HepG2 (cell line): Measurements from ENCODE around the gene SPNS1. TPM values are rescaled to one million over a fixed set of nuclear protein-coding genes. Genes with fewer than 3 reads are reported as not detected.

Source experiments
- FOXM1 ChIP-seq: sonication (generic); formaldehyde crosslinking; IDR thresholded peaks from 2 replicates; pipeline ENCODE4 v1.5.0; 2020; ENCODE audit warnings: missing genetic modification reagents
- GABPB1 ChIP-seq: IDR thresholded peaks from 2 replicates; pipeline ENCODE4 v1.6.1; 2016; ENCODE audit warnings: mild to moderate bottlenecking, missing genetic modification reagents, moderate library complexity, missing compliant biosample characterization
- HDAC2 ChIP-seq: sonication (generic); formaldehyde crosslinking; IDR thresholded peaks from 2 replicates; pipeline ENCODE4 v1.4.0; 2020; ENCODE audit warnings: missing genetic modification reagents
- IRF1 ChIP-seq: sonication (generic); formaldehyde crosslinking; IDR thresholded peaks from 2 replicates; pipeline ENCODE4 v1.4.0; 2020; ENCODE audit warnings: low read depth, mild to moderate bottlenecking, missing genetic modification reagents
- IRF2 ChIP-seq: IDR thresholded peaks from 2 replicates; pipeline ENCODE4 v1.6.1; 2018; ENCODE audit warnings: missing genetic modification reagents, missing compliant biosample characterization
- KDM5B ChIP-seq: sonication (generic); formaldehyde crosslinking; IDR thresholded peaks from 2 replicates; pipeline ENCODE4 v1.4.0; 2020; ENCODE audit warnings: missing genetic modification reagents, mild to moderate bottlenecking, borderline replicate concordance
- KLF16 ChIP-seq, 2 experiments: sonication (generic) in 1 of 2; formaldehyde crosslinking in 1 of 2; IDR thresholded peaks; 2 replicates each; pipeline versions ENCODE4 v1.6.1 to v1.8.0; 2016 to 2023; ENCODE audit warnings: missing genetic modification reagents in 2 of 2, missing compliant biosample characterization in 1 of 2
- NCOA2 ChIP-seq: sonication (generic); formaldehyde crosslinking; IDR thresholded peaks from 2 replicates; pipeline ENCODE4 v1.8.0; 2022; ENCODE audit warnings: inconsistent platforms
- SCMH1 ChIP-seq: sonication (generic); formaldehyde crosslinking; IDR thresholded peaks from 2 replicates; pipeline ENCODE4 v1.9.0; 2021; ENCODE audit warnings: missing genetic modification reagents, mild to moderate bottlenecking, borderline replicate concordance
- SRSF1 ChIP-seq: fragments of 200-400 bp; formaldehyde crosslinking; optimal IDR thresholded peaks from 2 replicates; pipeline ENCODE3; 2017; ENCODE audit warnings: mild to moderate bottlenecking, low read depth, low read length, moderate library complexity
- SSRP1 ChIP-seq: IDR thresholded peaks from 2 replicates; pipeline ENCODE4 v1.6.1; 2016; ENCODE audit warnings: control low read depth
- USF2 ChIP-seq, 2 experiments: sonication (generic) in 1 of 2; formaldehyde crosslinking in 1 of 2; IDR thresholded peaks; 2 replicates each; pipeline versions ENCODE4 v1.5.1 to v1.6.1; 2011 to 2020; ENCODE audit warnings: borderline replicate concordance in 1 of 2, low read depth in 1 of 2, low read length in 1 of 2, mild to moderate bottlenecking in 1 of 2, missing genetic modification reagents in 1 of 2, moderate library complexity in 1 of 2
- ZNF10 ChIP-seq: sonication (generic); formaldehyde crosslinking; IDR thresholded peaks from 2 replicates; pipeline ENCODE4 v1.4.0; 2020; ENCODE audit warnings: mild to moderate bottlenecking, low read depth, missing genetic modification reagents, borderline replicate concordance
- ZNF138 ChIP-seq: sonication (generic); formaldehyde crosslinking; IDR thresholded peaks from 2 replicates; pipeline ENCODE4 v1.5.0; 2020; ENCODE audit warnings: mild to moderate bottlenecking, low read depth, missing genetic modification reagents
- ZNF235 ChIP-seq: sonication (generic); formaldehyde crosslinking; IDR thresholded peaks from 2 replicates; pipeline ENCODE4 v1.8.1; 2023; ENCODE audit warnings: mild to moderate bottlenecking, missing genetic modification reagents, borderline replicate concordance
- ZNF674 ChIP-seq: sonication (generic); formaldehyde crosslinking; IDR thresholded peaks from 2 replicates; pipeline ENCODE4 v1.5.0; 2020; ENCODE audit warnings: low read depth, mild to moderate bottlenecking, missing genetic modification reagents
- ZNF780A ChIP-seq: sonication (generic); formaldehyde crosslinking; IDR thresholded peaks from 2 replicates; pipeline ENCODE4 v1.8.0; 2022; ENCODE audit warnings: mild to moderate bottlenecking, missing genetic modification reagents, moderate library complexity
- ZNF816 ChIP-seq: sonication (generic); formaldehyde crosslinking; IDR thresholded peaks from 2 replicates; pipeline ENCODE4 v1.8.0; 2022; ENCODE audit warnings: missing genetic modification reagents, mild to moderate bottlenecking, borderline replicate concordance
- polyA plus RNA-seq, 8 experiments: library from polyadenylated mRNA; depleted of rRNA in 3 of 8; stranded (reverse) in 7 of 8; unstranded in 1 of 8; fragments of >200 nt; fragmentation: Illumina TruSeq in 4 of 8; extraction: Trizol in 4 of 8; gene quantifications; 2 replicates each; pipeline versions ENCODE4 v1.2.1 to v1.2.3, GENCODE V29; 2011 to 2016; ENCODE audit warnings: low read depth in 4 of 8, missing spikeins in 1 of 8, mixed read lengths in 1 of 8; ENCODE audit not compliant: insufficient read depth in 1 of 8
- total RNA-seq, 5 experiments: library from RNA; depleted of rRNA; stranded (reverse); fragments of >200 nt; fragmentation: Illumina TruSeq; extraction: Trizol; gene quantifications; 2 replicates each; pipeline ENCODE4 v1.2.3, GENCODE V29; 2016; ENCODE audit warnings: low read depth in 1 of 5
- TF ChIP-seq, protein P1 (sequence below): sonication (generic); formaldehyde crosslinking; conservative IDR thresholded peaks from 2 replicates; pipeline ENCODE4 v1.4.0; 2020; ENCODE audit warnings: missing genetic modification reagents
- TF ChIP-seq, protein P2 (sequence below): sonication (generic); formaldehyde crosslinking; IDR thresholded peaks from 2 replicates; pipeline ENCODE4 v1.8.0; 2022; ENCODE audit warnings: low read depth, missing genetic modification reagents
- TF ChIP-seq, protein P3 (sequence below): sonication (generic); formaldehyde crosslinking; IDR thresholded peaks from 2 replicates; pipeline ENCODE4 v1.5.0; 2020; ENCODE audit warnings: missing genetic modification reagents
- TF ChIP-seq, protein P4 (sequence below): sonication (generic); formaldehyde crosslinking; IDR thresholded peaks from 2 replicates; pipeline ENCODE4 v1.9.0; 2021; ENCODE audit warnings: missing genetic modification reagents, mild to moderate bottlenecking, borderline replicate concordance

Gene SPNS1
- total and polyA plus RNA-seq, 2 of the 13 experiments (the other 11 are each of a cell fraction or from before 2014, with no cell fraction given), result 25.6 to 38.8 TPM

GRCh38 chr16:28974437-28975157 is at the start of gene SPNS1 (continued):
- TF ChIP-seq IRF2 (CRISPR knock-in tag) (peak; percentile 90), ZNF138 (CRISPR knock-in tag) (peak; percentile 89), KDM5B (CRISPR knock-in tag) (peak; percentile 93), ZNF10 (no peak), SSRP1 (no peak; the same call in 1 of the 2 replicates), KLF16 (CRISPR knock-in tag; IDR thresholded peaks at IDR 0.05) (peak; percentile 89 to 92; a peak in 3 of 4 replicates), ZNF235 (CRISPR knock-in tag) (peak; percentile 83), HDAC2 (CRISPR knock-in tag) (peak; percentile 99), NCOA2 (CRISPR knock-in tag) (peak; percentile 65), SRSF1 (peak; percentile 48), USF2 (IDR thresholded peaks at IDR 0.05; ENCODE audit: low read depth, low read length) (peak; percentile 100), USF2 (CRISPR knock-in tag; IDR thresholded peaks at IDR 0.05; ENCODE audit: borderline replicate concordance) (peak; percentile 100), ZNF674 (CRISPR knock-in tag) (0 out of 2 replicates have a peak, but pooled peaks have one; percentile 81), GABPB1 (CRISPR knock-in tag) (peak; percentile 93), ZNF780A (CRISPR knock-in tag) (no peak), SCMH1 (CRISPR knock-in tag) (no peak), ZNF816 (CRISPR knock-in tag) (no peak), IRF1 (0 out of 2 replicates have a peak, but pooled peaks have one; percentile 73), FOXM1 (no peak)
- TF ChIP-seq, protein P1, sequence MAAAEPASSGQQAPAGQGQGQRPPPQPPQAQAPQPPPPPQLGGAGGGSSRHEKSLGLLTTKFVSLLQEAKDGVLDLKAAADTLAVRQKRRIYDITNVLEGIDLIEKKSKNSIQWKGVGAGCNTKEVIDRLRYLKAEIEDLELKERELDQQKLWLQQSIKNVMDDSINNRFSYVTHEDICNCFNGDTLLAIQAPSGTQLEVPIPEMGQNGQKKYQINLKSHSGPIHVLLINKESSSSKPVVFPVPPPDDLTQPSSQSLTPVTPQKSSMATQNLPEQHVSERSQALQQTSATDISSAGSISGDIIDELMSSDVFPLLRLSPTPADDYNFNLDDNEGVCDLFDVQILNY, result peak; percentile 59
- TF ChIP-seq, protein P2, sequence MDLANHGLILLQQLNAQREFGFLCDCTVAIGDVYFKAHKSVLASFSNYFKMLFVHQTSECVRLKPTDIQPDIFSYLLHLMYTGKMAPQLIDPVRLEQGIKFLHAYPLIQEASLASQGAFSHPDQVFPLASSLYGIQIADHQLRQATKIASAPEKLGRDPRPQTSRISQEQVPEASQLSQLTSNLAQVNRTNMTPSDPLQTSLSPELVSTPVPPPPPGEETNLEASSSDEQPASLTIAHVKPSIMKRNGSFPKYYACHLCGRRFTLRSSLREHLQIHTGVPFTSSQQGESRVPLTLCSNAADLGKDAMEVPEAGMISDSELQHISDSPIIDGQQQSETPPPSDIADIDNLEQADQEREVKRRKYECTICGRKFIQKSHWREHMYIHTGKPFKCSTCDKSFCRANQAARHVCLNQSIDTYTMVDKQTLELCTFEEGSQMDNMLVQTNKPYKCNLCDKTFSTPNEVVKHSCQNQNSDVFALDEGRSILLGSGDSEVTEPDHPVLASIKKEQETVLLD (CRISPR knock-in tag), result peak; percentile 84
- TF ChIP-seq, protein P3, sequence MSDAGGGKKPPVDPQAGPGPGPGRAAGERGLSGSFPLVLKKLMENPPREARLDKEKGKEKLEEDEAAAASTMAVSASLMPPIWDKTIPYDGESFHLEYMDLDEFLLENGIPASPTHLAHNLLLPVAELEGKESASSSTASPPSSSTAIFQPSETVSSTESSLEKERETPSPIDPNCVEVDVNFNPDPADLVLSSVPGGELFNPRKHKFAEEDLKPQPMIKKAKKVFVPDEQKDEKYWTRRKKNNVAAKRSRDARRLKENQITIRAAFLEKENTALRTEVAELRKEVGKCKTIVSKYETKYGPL (CRISPR knock-in tag), result peak; percentile 90
- TF ChIP-seq, protein P4, sequence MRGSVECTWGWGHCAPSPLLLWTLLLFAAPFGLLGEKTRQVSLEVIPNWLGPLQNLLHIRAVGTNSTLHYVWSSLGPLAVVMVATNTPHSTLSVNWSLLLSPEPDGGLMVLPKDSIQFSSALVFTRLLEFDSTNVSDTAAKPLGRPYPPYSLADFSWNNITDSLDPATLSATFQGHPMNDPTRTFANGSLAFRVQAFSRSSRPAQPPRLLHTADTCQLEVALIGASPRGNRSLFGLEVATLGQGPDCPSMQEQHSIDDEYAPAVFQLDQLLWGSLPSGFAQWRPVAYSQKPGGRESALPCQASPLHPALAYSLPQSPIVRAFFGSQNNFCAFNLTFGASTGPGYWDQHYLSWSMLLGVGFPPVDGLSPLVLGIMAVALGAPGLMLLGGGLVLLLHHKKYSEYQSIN, result no peak
